ENCODE data around the gene CPS1. TPM values are rescaled to one million over a fixed set of nuclear protein-coding genes. Genes with fewer than 3 reads are reported as not detected.

CPS1 gene
- total RNA-seq, 1 experiment from 2014 or later, result 20.6 TPM

DNA sequence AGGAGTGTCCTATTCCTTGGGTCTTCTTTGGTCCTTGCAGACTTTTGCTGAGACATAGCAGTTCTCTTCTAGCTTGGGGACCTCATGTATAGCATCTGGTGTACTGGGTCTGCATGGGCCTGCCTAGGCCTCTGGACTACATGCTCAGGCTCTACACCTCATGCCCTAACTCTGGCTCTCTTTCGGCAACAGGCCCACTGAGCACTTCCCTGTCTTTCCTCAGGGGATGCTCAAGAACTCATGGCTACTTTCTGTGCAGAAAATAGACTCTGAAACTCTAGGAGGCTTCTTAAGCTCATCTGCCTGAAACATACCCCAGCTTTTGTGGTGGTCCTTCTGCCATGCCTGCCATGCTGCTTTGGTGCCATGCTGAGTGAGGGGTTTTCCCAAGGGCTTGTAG is 21.5 kb upstream of the CPS1 start:
- no peak overlapping the region for H3K27ac Mint-ChIP-seq (ENCODE audit: low read depth, unreplicated experiment)
- H3K9me3 Mint-ChIP-seq (ENCODE audit: unreplicated experiment), result no peaks in the 10 kb centered on the region
- no peaks in the 10 kb centered on the region for H3K4me1 Mint-ChIP-seq (ENCODE audit: insufficient read depth, unreplicated experiment)
- H3K36me3 Mint-ChIP-seq (ENCODE audit: insufficient read depth, unreplicated experiment), result no peaks in the 10 kb centered on the region
- ChIA-PET POLR2A (no interaction called here), CTCF (no interaction called here)
- no peak for DNase-seq (ENCODE audit: unreplicated experiment)
- TF ChIP-seq CTCF (IDR thresholded peaks at IDR 0.05; ENCODE audit: unreplicated experiment), result no peak
- intact Hi-C loops (cut with micrococcal nuclease), result no loop called here
- BruUV-seq (replicated peaks), result no TSS peak
- no peak overlapping the region for H3K4me3 Mint-ChIP-seq (ENCODE audit: unreplicated experiment)
- H3K27me3 Mint-ChIP-seq (ENCODE audit: insufficient read depth, unreplicated experiment), result no peaks in the 10 kb centered on the region

GRCh38 chr2:210536973-210537650 is 19.3 kb upstream of the CPS1 start:
- intact Hi-C loops (cut with micrococcal nuclease), result no loop called here
- no peak for TF ChIP-seq CTCF (IDR thresholded peaks at IDR 0.05; ENCODE audit: unreplicated experiment)
- no TSS peak for BruUV-seq (replicated peaks)

DNA sequence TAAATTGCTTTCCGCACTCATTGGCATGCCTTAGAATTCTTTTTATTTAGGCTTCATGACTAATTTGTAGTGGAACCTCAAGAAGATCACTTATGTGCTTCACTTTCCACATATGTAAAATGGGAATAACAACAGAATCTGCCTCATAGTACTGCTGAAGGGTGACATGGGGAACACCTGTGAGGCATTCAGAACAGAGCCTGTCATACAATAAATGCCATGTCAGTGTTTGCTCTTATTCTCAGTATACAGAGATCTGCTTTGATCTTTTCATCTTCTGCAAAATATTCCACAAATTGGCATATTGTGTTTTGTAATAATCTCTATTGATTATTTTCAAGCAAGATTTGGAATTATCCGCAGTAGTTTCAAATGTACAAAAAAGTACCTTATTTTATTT is 17.4 kb upstream of the CPS1 start:
- H3K27ac Mint-ChIP-seq (ENCODE audit: low read depth, unreplicated experiment), result no peak overlapping the region

More at GRCh38 chr2:210536973-210537650, 19.3 kb upstream of the CPS1 start:
- CTCF ChIA-PET, result no interaction called here
- H3K4me1 Mint-ChIP-seq (ENCODE audit: insufficient read depth, unreplicated experiment), result no peaks in the 10 kb centered on the region
- no peak overlapping the region for H3K4me3 Mint-ChIP-seq (ENCODE audit: unreplicated experiment)
- H3K36me3 Mint-ChIP-seq (ENCODE audit: insufficient read depth, unreplicated experiment), result no peaks in the 10 kb centered on the region
- POLR2A ChIA-PET, result no interaction called here
- no peaks in the 10 kb centered on the region for H3K9me3 Mint-ChIP-seq (ENCODE audit: unreplicated experiment)
- no peaks in the 10 kb centered on the region for H3K27me3 Mint-ChIP-seq (ENCODE audit: insufficient read depth, unreplicated experiment)
- DNase-seq (ENCODE audit: unreplicated experiment), result no peak
- no peak overlapping the region for H3K27ac Mint-ChIP-seq (ENCODE audit: low read depth, unreplicated experiment)

More for the DNA sequence above, 17.4 kb upstream of the CPS1 start:
- Mint-ChIP-seq H3K27me3 (ENCODE audit: insufficient read depth, unreplicated experiment) (no peaks in the 10 kb centered on the region), H3K4me1 (ENCODE audit: insufficient read depth, unreplicated experiment) (no peaks in the 10 kb centered on the region), H3K4me3 (ENCODE audit: unreplicated experiment) (no peak overlapping the region), H3K9me3 (ENCODE audit: unreplicated experiment) (no peaks in the 10 kb centered on the region), H3K36me3 (ENCODE audit: insufficient read depth, unreplicated experiment) (no peaks in the 10 kb centered on the region)
- BruUV-seq (replicated peaks), result no TSS peak
- TF ChIP-seq CTCF (IDR thresholded peaks at IDR 0.05; ENCODE audit: unreplicated experiment), result no peak
- ChIA-PET POLR2A (interaction anchor here (0.6 kb wide), 1 partner anchor 16 kb away, joined by 3 read pairs; no protein-coding TSS in a partner anchor), CTCF (no interaction called here)
- intact Hi-C loops (cut with micrococcal nuclease), result no loop called here
- DNase-seq (ENCODE audit: unreplicated experiment), result no peak

Data from MCF 10A (cell line).